ENCODE measurements around the gene IL11.
"Not testable (repeated sequence)": the region's sequence is repeated elsewhere in the genome, so short reads cannot be mapped to it uniquely, and the experiment has no call there.

GRCh38 chr19:55328774-55329318, 41.4 kb downstream of the IL11 start:
- TF ChIP-seq CTCF, POLR2A (IDR thresholded peaks at IDR 0.05): not testable (repeated sequence)

Data from Peyer's patch (tissue), 4 donors.